ENCODE measurements around the gene ADAMTS12. TPM values are rescaled to one million over a fixed set of nuclear protein-coding genes. Genes with fewer than 3 reads are reported as not detected.

The ADAMTS12 gene
- total and polyA plus RNA-seq, 2 donors (not counting 1 experiment from before 2014, with no cell fraction given) = 10.7 to 44.8 TPM

- no peak overlapping the region for H3K4me2 ChIP-seq (ENCODE audit: extremely low read depth, insufficient read depth, low read length)
- TF ChIP-seq EZH2 (IDR thresholded peaks at IDR 0.05; ENCODE audit: low read length, missing control alignments) (no peak), CTCF (conservative IDR thresholded peaks at IDR 0.05 in 1 of 2, IDR thresholded peaks at IDR 0.05 in 1 of 2; ENCODE audit: low read depth in 1 of 2, low read length in 2 of 2) (no peak)
- H3K9me3 ChIP-seq (ENCODE audit: control insufficient read depth, insufficient read depth, low read depth, low read length) = no peaks in the 10 kb centered on the region
- no peaks in the 10 kb centered on the region for H3K79me2 ChIP-seq (ENCODE audit: control insufficient read depth, insufficient read depth, low read length)
- no peaks in the 10 kb centered on the region for H3K27me3 ChIP-seq (ENCODE audit: control insufficient read depth, insufficient read depth, low read length)
- DNase-seq (ENCODE audit: low read depth in 2 of 2) = peak in 1 of 2 donors; percentile 6
- H3K36me3 ChIP-seq (ENCODE audit: control insufficient read depth, insufficient read depth, low read length) = no peaks in the 10 kb centered on the region
- H3K4me3 ChIP-seq (replicated peaks in 1 of 4; ENCODE audit: control extremely low read depth in 1 of 4, insufficient read depth in 1 of 4, low read depth in 3 of 4, low read length in 4 of 4) = no peak overlapping the region
- no peak overlapping the region for H3K27ac ChIP-seq (ENCODE audit: insufficient read depth, low read length)
- H4K20me1 ChIP-seq (ENCODE audit: control insufficient read depth, extremely low read depth, insufficient read depth, low read length) = no peaks in the 10 kb centered on the region
- no peaks in the 10 kb centered on the region for H3K4me1 ChIP-seq (ENCODE audit: control insufficient read depth, extremely low read depth, insufficient read depth, low read length)
- H3K9ac ChIP-seq (ENCODE audit: insufficient read depth, low read length) = no peak overlapping the region
- H2AFZ ChIP-seq (ENCODE audit: low read length) = no peak overlapping the region
These were observed 352.6 kb downstream of the ADAMTS12 start for GRCh38 chr5:33539212-33539611.

GRCh38 chr5:33538201-33538600 lies 353.6 kb downstream of the ADAMTS12 start:
- H3K4me1 ChIP-seq (ENCODE audit: control insufficient read depth, extremely low read depth, insufficient read depth, low read length) = no peaks in the 10 kb centered on the region
- DNase-seq (ENCODE audit: low read depth in 2 of 2) = no peak
- H3K9ac ChIP-seq (ENCODE audit: insufficient read depth, low read length) = no peak overlapping the region
- no peaks in the 10 kb centered on the region for H4K20me1 ChIP-seq (ENCODE audit: control insufficient read depth, extremely low read depth, insufficient read depth, low read length)
- H3K27ac ChIP-seq (ENCODE audit: insufficient read depth, low read length) = no peak overlapping the region
- H3K4me2 ChIP-seq (ENCODE audit: extremely low read depth, insufficient read depth, low read length) = no peak overlapping the region
- no peaks in the 10 kb centered on the region for H3K79me2 ChIP-seq (ENCODE audit: control insufficient read depth, insufficient read depth, low read length)
- no peaks in the 10 kb centered on the region for H3K36me3 ChIP-seq (ENCODE audit: control insufficient read depth, insufficient read depth, low read length)
- H3K4me3 ChIP-seq (replicated peaks in 1 of 4; ENCODE audit: control extremely low read depth in 1 of 4, insufficient read depth in 1 of 4, low read depth in 3 of 4, low read length in 4 of 4) = no peak overlapping the region
- H2AFZ ChIP-seq (ENCODE audit: low read length) = no peak overlapping the region
- no peak for TF ChIP-seq CTCF (conservative IDR thresholded peaks at IDR 0.05 in 1 of 2, IDR thresholded peaks at IDR 0.05 in 1 of 2; ENCODE audit: low read depth in 1 of 2, low read length in 2 of 2)
- TF ChIP-seq EZH2 (IDR thresholded peaks at IDR 0.05; ENCODE audit: low read length, missing control alignments) = no peak
- H3K9me3 ChIP-seq (ENCODE audit: control insufficient read depth, insufficient read depth, low read depth, low read length) = no peaks in the 10 kb centered on the region
- no peaks in the 10 kb centered on the region for H3K27me3 ChIP-seq (ENCODE audit: control insufficient read depth, insufficient read depth, low read length)

- Histone ChIP-seq H3K27me3 (ENCODE audit: control insufficient read depth, insufficient read depth, low read length) (no peaks in the 10 kb centered on the region), H3K4me2 (ENCODE audit: extremely low read depth, insufficient read depth, low read length) (no peak overlapping the region), H3K27ac (ENCODE audit: insufficient read depth, low read length) (no peak overlapping the region), H3K36me3 (ENCODE audit: control insufficient read depth, insufficient read depth, low read length) (no peaks in the 10 kb centered on the region), H3K9ac (ENCODE audit: insufficient read depth, low read length) (no peak overlapping the region), H3K9me3 (ENCODE audit: control insufficient read depth, insufficient read depth, low read depth, low read length) (no peaks in the 10 kb centered on the region), H3K4me3 (replicated peaks in 1 of 4; ENCODE audit: control extremely low read depth in 1 of 4, insufficient read depth in 1 of 4, low read depth in 3 of 4, low read length in 4 of 4) (no peak overlapping the region), H3K4me1 (ENCODE audit: control insufficient read depth, extremely low read depth, insufficient read depth, low read length) (no peaks in the 10 kb centered on the region), H2AFZ (ENCODE audit: low read length) (no peak overlapping the region), H4K20me1 (ENCODE audit: control insufficient read depth, extremely low read depth, insufficient read depth, low read length) (no peaks in the 10 kb centered on the region), H3K79me2 (ENCODE audit: control insufficient read depth, insufficient read depth, low read length) (no peaks in the 10 kb centered on the region)
- peak in 1 of 2 donors; percentile 20 for DNase-seq (ENCODE audit: low read depth in 2 of 2)
- TF ChIP-seq CTCF (conservative IDR thresholded peaks at IDR 0.05 in 1 of 2, IDR thresholded peaks at IDR 0.05 in 1 of 2; ENCODE audit: low read depth in 1 of 2, low read length in 2 of 2) = no peak
- no peak for TF ChIP-seq EZH2 (IDR thresholded peaks at IDR 0.05; ENCODE audit: low read length, missing control alignments)
These were observed 354.6 kb downstream of the ADAMTS12 start for GRCh38 chr5:33537240-33537639.
